Breast epithelium (tissue), 4 donors: ENCODE data around the gene NRG3. TPM values are rescaled to one million over a fixed set of nuclear protein-coding genes. Genes with fewer than 3 reads are reported as not detected.
A peak's percentile ranks its signal among the peaks of the same experiment; 100 is the strongest.

Experiments
- DNase-seq, 2 donors: peaks; one replicate each; pipeline ENCODE4 v3.0.0-alpha.2; 2019; ENCODE audit warnings: low spot score in 2 of 2
- H3K27ac ChIP-seq, 2 donors: fragments of 200-600 bp; sonication (generic) in 1 of 2; one replicate each; pipeline ENCODE4 v1.5.1; 2016 to 2019; ENCODE audit warnings: mild to moderate bottlenecking in 1 of 2
- H3K27me3 ChIP-seq, 2 donors: fragments of 200-600 bp; sonication (generic) in 1 of 2; one replicate each; pipeline versions ENCODE4 v1.5.1 to v1.6.0; 2017 to 2019; ENCODE audit warnings: control low read depth in 1 of 2, mild to moderate bottlenecking in 1 of 2
- H3K36me3 ChIP-seq: fragments of 200-600 bp; one replicate; pipeline ENCODE4 v1.5.1; 2019
- H3K4me1 ChIP-seq, 2 donors: fragments of 200-600 bp; sonication (generic); one replicate each; pipeline ENCODE4 v1.5.1; 2016 to 2019; ENCODE audit warnings: control low read depth in 1 of 2
- H3K4me3 ChIP-seq, 3 donors: fragments of 200-600 bp; sonication (generic); 1 replicate in 2 of 3; 2 replicates in 1 of 3; pipeline ENCODE4 v1.5.1; 2016 to 2019; ENCODE audit warnings: mild to moderate bottlenecking in 3 of 3, moderate library complexity in 2 of 3
- H3K9me3 ChIP-seq, 2 donors: fragments of 200-600 bp; sonication (generic) in 1 of 2; one replicate each; pipeline ENCODE4 v1.5.1; 2016 to 2019; ENCODE audit warnings: control low read depth in 1 of 2
- CTCF ChIP-seq, 3 donors: fragments of 450-650 bp; IDR thresholded peaks; one replicate each; pipeline ENCODE4 v1.5.1; 2016 to 2017; ENCODE audit warnings: antibody characterized with exemption in 3 of 3, mild to moderate bottlenecking in 3 of 3, moderate library complexity in 3 of 3
- POLR2A ChIP-seq: fragments of 450-650 bp; IDR thresholded peaks from one replicate; pipeline ENCODE4 v1.6.1; 2016; ENCODE audit warnings: antibody characterized with exemption, mild to moderate bottlenecking, moderate library complexity
- POLR2AphosphoS5 ChIP-seq, 3 donors: sonication (generic); formaldehyde crosslinking; IDR thresholded peaks; one replicate each; pipeline ENCODE4 v1.6.1; 2017; ENCODE audit warnings: antibody characterized with exemption in 3 of 3
- intact Hi-C: fragments of 100-400 bp; cut with DNase I; formaldehyde crosslinking; loops from one replicate; pipeline ENCODE4 v1.15.1; 2023; ENCODE audit warnings: low total_unique reads
- total RNA-seq, 3 donors: library from RNA; depleted of rRNA; stranded (reverse); fragments of >200 nt; gene quantifications; one replicate each; pipeline ENCODE4 v1.1.0, GENCODE V29; 2016

The NRG3 gene
- under 1 TPM; 0.16 to 0.88 (median 0.33) TPM for total RNA-seq

- Histone ChIP-seq H3K36me3 (no peaks in the 10 kb centered on the region), H3K4me3 (peak within 1 kb of the TSS; percentile 22 to 63 (median 54)), H3K9me3 (no peaks in the 10 kb centered on the region), H3K27ac (no peak within 1 kb of the TSS), H3K27me3 (peaks cover 3 to 25% of the 10 kb centered on the region in 2 donors), H3K4me1 (no peaks in the 10 kb centered on the region)
- intact Hi-C loops, result no loop called here
- no peak for DNase-seq
- TF ChIP-seq POLR2A (no peak), CTCF (IDR thresholded peaks at IDR 0.05) (no peak), POLR2AphosphoS5 (IDR thresholded peaks at IDR 0.05) (no peak)
Measured at GRCh38 chr10:81874875-81875466, at the start of gene NRG3. NRG3 (plus strand) TSS chr10:81875194.

- no peaks in the 10 kb centered on the region for H3K4me1 ChIP-seq
- DNase-seq, result no peak
- H3K4me3 ChIP-seq, result no peak overlapping the region
- no peaks in the 10 kb centered on the region for H3K36me3 ChIP-seq
- no peak overlapping the region for H3K27ac ChIP-seq
- intact Hi-C loops, result no loop called here
- TF ChIP-seq POLR2A (no peak), CTCF (IDR thresholded peaks at IDR 0.05) (no peak), POLR2AphosphoS5 (IDR thresholded peaks at IDR 0.05) (no peak)
- H3K9me3 ChIP-seq, result no peaks in the 10 kb centered on the region
- no peaks in the 10 kb centered on the region for H3K27me3 ChIP-seq
Measured at GRCh38 chr10:81828251-81828650, 46.7 kb upstream of the NRG3 start.

GRCh38 chr10:81831060-81831459, 43.9 kb upstream of the NRG3 start:
- DNase-seq, result no peak
- Histone ChIP-seq H3K36me3 (no peaks in the 10 kb centered on the region), H3K4me1 (no peaks in the 10 kb centered on the region), H3K9me3 (no peaks in the 10 kb centered on the region), H3K27ac (no peak overlapping the region), H3K4me3 (no peak overlapping the region), H3K27me3 (no peaks in the 10 kb centered on the region)
- TF ChIP-seq POLR2A (no peak), POLR2AphosphoS5 (IDR thresholded peaks at IDR 0.05) (no peak), CTCF (IDR thresholded peaks at IDR 0.05) (no peak)
- intact Hi-C loops, result no loop called here

GRCh38 chr10:81838950-81839349, 36.0 kb upstream of the NRG3 start:
- H3K4me1 ChIP-seq, result no peaks in the 10 kb centered on the region
- no peaks in the 10 kb centered on the region for H3K9me3 ChIP-seq
- TF ChIP-seq POLR2A (no peak), CTCF (IDR thresholded peaks at IDR 0.05) (no peak), POLR2AphosphoS5 (IDR thresholded peaks at IDR 0.05) (no peak)
- intact Hi-C loops, result loop anchor here (5.0 kb wide), 1 partner anchor 362 kb away; no protein-coding TSS in a partner anchor
- no peak for DNase-seq
- no peaks in the 10 kb centered on the region for H3K36me3 ChIP-seq
- H3K27ac ChIP-seq, result no peak overlapping the region
- H3K27me3 ChIP-seq, result no peaks in the 10 kb centered on the region
- H3K4me3 ChIP-seq, result no peak overlapping the region

GRCh38 chr10:81843042-81843441, 32.0 kb upstream of the NRG3 start:
- DNase-seq, result no peak
- Histone ChIP-seq H3K4me3 (no peak overlapping the region), H3K4me1 (no peaks in the 10 kb centered on the region), H3K9me3 (no peaks in the 10 kb centered on the region), H3K27me3 (no peaks in the 10 kb centered on the region), H3K36me3 (no peaks in the 10 kb centered on the region), H3K27ac (no peak overlapping the region)
- TF ChIP-seq POLR2A (no peak), POLR2AphosphoS5 (IDR thresholded peaks at IDR 0.05) (no peak), CTCF (IDR thresholded peaks at IDR 0.05) (no peak)
- intact Hi-C loops, result no loop called here
